HepG2 (cell line): ENCODE measurements around the gene SP110. TPM values are rescaled to one million over a fixed set of nuclear protein-coding genes. Genes with fewer than 3 reads are reported as not detected.

ENCODE experiments used
- MXD3 ChIP-seq: IDR thresholded peaks from 2 replicates; pipeline ENCODE4 v1.6.1; 2016; ENCODE audit warnings: mild to moderate bottlenecking, missing biosample characterization, missing genetic modification reagents
- SNAPC5 ChIP-seq: sonication (generic); formaldehyde crosslinking; IDR thresholded peaks from 2 replicates; pipeline ENCODE4 v1.8.1; 2023; ENCODE audit warnings: mild to moderate bottlenecking, missing genetic modification reagents, borderline replicate concordance
- STAT5B ChIP-seq: sonication (generic); formaldehyde crosslinking; IDR thresholded peaks from 2 replicates; pipeline ENCODE4 v1.4.0; 2020; ENCODE audit warnings: missing genetic modification reagents
- ZBTB37 ChIP-seq: sonication (generic); formaldehyde crosslinking; IDR thresholded peaks from 2 replicates; pipeline ENCODE4 v1.4.0; 2020; ENCODE audit warnings: mild to moderate bottlenecking, missing genetic modification reagents
- ZBTB40 ChIP-seq, 2 experiments: fragments of 450-650 bp in 1 of 2; sonication (generic) in 1 of 2; formaldehyde crosslinking in 1 of 2; IDR thresholded peaks; 2 replicates each; pipeline versions ENCODE4 v1.6.1 to v1.8.0; 2016 to 2022; ENCODE audit warnings: antibody characterized with exemption in 1 of 2, mild to moderate bottlenecking in 1 of 2, missing genetic modification reagents in 1 of 2
- ZNF891 ChIP-seq: sonication (generic); formaldehyde crosslinking; IDR thresholded peaks from 2 replicates; pipeline ENCODE4 v1.5.0; 2020; ENCODE audit warnings: mild to moderate bottlenecking, missing genetic modification reagents
- polyA plus RNA-seq, 8 experiments: library from polyadenylated mRNA; depleted of rRNA in 3 of 8; stranded (reverse) in 7 of 8; unstranded in 1 of 8; fragments of >200 nt; fragmentation: Illumina TruSeq in 4 of 8; extraction: Trizol in 4 of 8; gene quantifications; 2 replicates each; pipeline versions ENCODE4 v1.2.1 to v1.2.3, GENCODE V29; 2011 to 2016; ENCODE audit warnings: low read depth in 4 of 8, missing spikeins in 1 of 8, mixed read lengths in 1 of 8; ENCODE audit not compliant: insufficient read depth in 1 of 8
- total RNA-seq, 5 experiments: library from RNA; depleted of rRNA; stranded (reverse); fragments of >200 nt; fragmentation: Illumina TruSeq; extraction: Trizol; gene quantifications; 2 replicates each; pipeline ENCODE4 v1.2.3, GENCODE V29; 2016; ENCODE audit warnings: low read depth in 1 of 5

Gene SP110
- total and polyA plus RNA-seq, 2 of the 13 experiments (the other 11 are each of a cell fraction or from before 2014, with no cell fraction given), result 7.9 to 10.4 TPM

GRCh38 chr2:230226051-230226551 lies 6.3 kb upstream of the SP110 start (continued):
- TF ChIP-seq ZBTB40 (IDR thresholded peaks at IDR 0.05), result no peak
- TF ChIP-seq ZBTB40 (CRISPR knock-in tag; IDR thresholded peaks at IDR 0.05), result no peak
- no peak for TF ChIP-seq STAT5B
- TF ChIP-seq SNAPC5 (CRISPR knock-in tag), result no peak
- no peak for TF ChIP-seq ZNF891
- TF ChIP-seq MXD3 (CRISPR knock-in tag), result no peak
- TF ChIP-seq ZBTB37 (CRISPR knock-in tag), result no peak
